Neuronal stem cell (in vitro differentiated cells): Measurements from ENCODE around the gene FRMD8.

Source experiments
- DNase-seq: peaks from one replicate; pipeline ENCODE4 v3.0.0-alpha.2; 2013; ENCODE audit warnings: low spot score
- H2AFZ ChIP-seq: one replicate; pipeline ENCODE4 v1.6.1; 2013; ENCODE audit warnings: mild to moderate bottlenecking, low read length, inconsistent platforms
- H2AK5ac ChIP-seq: 2 replicates; pipeline ENCODE4 v1.6.1; 2013; ENCODE audit warnings: low read depth, mild to moderate bottlenecking, inconsistent platforms, low read length, moderate library complexity, mixed read lengths
- H2BK120ac ChIP-seq: 2 replicates; pipeline ENCODE4 v1.6.1; 2013; ENCODE audit warnings: low read depth, mild to moderate bottlenecking, inconsistent platforms, low read length, moderate library complexity, mixed read lengths
- H2BK12ac ChIP-seq: one replicate; pipeline ENCODE4 v1.6.1; 2013; ENCODE audit warnings: low read length, inconsistent platforms
- H2BK15ac ChIP-seq: 2 replicates; pipeline ENCODE4 v1.6.1; 2013; ENCODE audit warnings: mild to moderate bottlenecking, low read length, inconsistent platforms, mixed read lengths
- H2BK5ac ChIP-seq: one replicate; pipeline ENCODE4 v1.6.1; 2013; ENCODE audit warnings: inconsistent platforms, mild to moderate bottlenecking, low read length, moderate library complexity
- H3K14ac ChIP-seq: one replicate; pipeline ENCODE4 v1.6.1; 2013; ENCODE audit warnings: low read length, inconsistent platforms
- H3K18ac ChIP-seq: 2 replicates; pipeline ENCODE4 v1.6.1; 2013; ENCODE audit warnings: low read length, inconsistent platforms
- H3K23ac ChIP-seq: 2 replicates; pipeline ENCODE4 v1.6.1; 2013; ENCODE audit warnings: low read depth, mild to moderate bottlenecking, mixed read lengths, low read length, inconsistent platforms; ENCODE audit not compliant: poor library complexity
- H3K27ac ChIP-seq: replicated peaks from 3 replicates; pipeline ENCODE4 v1.5.1; 2013; ENCODE audit warnings: low read length, inconsistent platforms
- H3K27me3 ChIP-seq, 3 experiments: 2 replicates each; pipeline ENCODE4 v1.6.1; 2013; ENCODE audit warnings: low read length in 3 of 3, mild to moderate bottlenecking in 2 of 3, inconsistent platforms in 1 of 3, low read depth in 1 of 3, mixed read lengths in 1 of 3, moderate library complexity in 1 of 3; ENCODE audit not compliant: control insufficient read depth in 3 of 3, insufficient read depth in 3 of 3
- H3K36me3 ChIP-seq, 2 donors: replicated peaks in 1 of 2; 2 replicates each; pipeline ENCODE4 v1.6.1; 2013; ENCODE audit warnings: low read length in 2 of 2; ENCODE audit not compliant: control insufficient read depth in 2 of 2, insufficient read depth in 2 of 2
- H3K4ac ChIP-seq: 2 replicates; pipeline ENCODE4 v1.6.1; 2013; ENCODE audit warnings: inconsistent platforms, mild to moderate bottlenecking, low read length, moderate library complexity
- H3K4me1 ChIP-seq, 2 donors: 1 replicate in 1 of 2; 2 replicates in 1 of 2; pipeline ENCODE4 v1.6.1; 2013; ENCODE audit warnings: low read length in 2 of 2, low read depth in 1 of 2; ENCODE audit not compliant: control insufficient read depth in 2 of 2, insufficient read depth in 1 of 2
- H3K4me2 ChIP-seq: one replicate; pipeline ENCODE4 v1.6.1; 2013; ENCODE audit warnings: mild to moderate bottlenecking, low read length, inconsistent platforms; ENCODE audit not compliant: insufficient read depth, poor library complexity, severe bottlenecking
- H3K4me3 ChIP-seq, 2 donors: 2 replicates each; pipeline ENCODE4 v1.5.1; 2013; ENCODE audit warnings: low read length in 2 of 2, mild to moderate bottlenecking in 2 of 2, inconsistent platforms in 1 of 2, moderate library complexity in 1 of 2
- H3K79me1 ChIP-seq: one replicate; pipeline ENCODE4 v1.6.1; 2013; ENCODE audit warnings: low read depth, mild to moderate bottlenecking, inconsistent platforms, low read length, moderate library complexity
- H3K9ac ChIP-seq: one replicate; pipeline ENCODE4 v1.6.1; 2013; ENCODE audit warnings: mild to moderate bottlenecking, low read depth, low read length, inconsistent platforms; ENCODE audit not compliant: poor library complexity
- H3K9me3 ChIP-seq, 2 donors: replicated peaks in 1 of 2; 2 replicates each; pipeline versions ENCODE3 to v1.6.1; 2013; ENCODE audit warnings: low read length in 2 of 2, mild to moderate bottlenecking in 2 of 2, inconsistent platforms in 1 of 2, low read depth in 1 of 2, mixed read lengths in 1 of 2, moderate library complexity in 1 of 2; ENCODE audit not compliant: control insufficient read depth in 2 of 2, insufficient read depth in 1 of 2
- H4K8ac ChIP-seq: one replicate; pipeline ENCODE4 v1.6.1; 2013; ENCODE audit warnings: low read depth, mild to moderate bottlenecking, inconsistent platforms, low read length, moderate library complexity
- H4K91ac ChIP-seq: one replicate; pipeline ENCODE4 v1.6.1; 2013; ENCODE audit warnings: low read length, low read depth, mild to moderate bottlenecking, inconsistent platforms; ENCODE audit not compliant: poor library complexity
- WGBS, 2 donors: extraction: QIAGEN DNeasy Blood & Tissue Kit; methylation state at CpG; one replicate each; pipeline ENCODE4 v1.1.7; 2013; ENCODE audit warnings: missing lambda C conversion rate in 2 of 2, mixed read lengths in 1 of 2; ENCODE audit not compliant: insufficient read length in 2 of 2, insufficient replicate concordance in 1 of 2; ENCODE audit errors: extremely low coverage in 2 of 2; 5-methylcytosine and 5-hydroxymethylcytosine counted together

The FRMD8 gene

DNA sequence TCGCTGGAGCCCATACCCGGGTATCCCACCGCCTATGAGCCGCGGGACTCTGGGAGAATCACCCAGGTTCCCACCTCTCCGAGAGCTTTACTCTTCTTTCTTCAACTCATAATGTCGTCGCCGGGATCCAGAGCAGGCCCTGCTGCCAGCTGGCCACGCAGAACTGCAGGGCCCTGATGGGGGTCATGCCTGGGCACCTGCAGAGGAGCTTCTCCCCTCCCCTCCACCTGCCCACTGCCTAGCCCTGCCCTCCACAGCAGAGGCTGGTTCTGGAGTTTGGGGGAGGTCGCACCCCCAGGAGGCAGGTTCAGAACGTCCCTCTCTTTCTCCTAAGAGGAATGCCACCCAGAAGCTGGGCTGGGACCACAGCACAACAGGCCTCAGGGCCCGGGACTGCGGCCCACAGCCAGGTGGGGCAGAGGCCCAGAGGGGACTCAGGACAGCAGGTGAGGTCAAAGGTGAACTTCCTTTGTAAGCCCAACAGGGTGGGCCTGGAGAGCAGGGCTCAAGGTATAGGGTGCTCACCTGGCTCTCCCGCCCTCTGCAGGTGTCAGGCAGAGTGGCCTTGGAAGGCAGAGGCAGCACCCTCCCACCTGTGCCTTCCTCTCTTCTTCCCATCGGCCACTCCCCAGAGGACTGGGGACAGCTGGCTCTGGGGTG lies 5.8 kb upstream of the FRMD8 start:
- Histone ChIP-seq H2AFZ (no peak overlapping the region), H3K27me3 (peaks cover 0 to 7% (median 0%) of the 10 kb centered on the region in 3 experiments), H3K18ac (peak overlapping the region; percentile 78), H3K9ac (no peak overlapping the region), H2BK120ac (no peak overlapping the region), H2BK15ac (peak overlapping the region; percentile 73), H3K4me3 (no peak overlapping the region), H3K27ac (no peak overlapping the region), H2AK5ac (peak overlapping the region; percentile 68), H4K91ac (no peak overlapping the region), H3K9me3 (no peaks in the 10 kb centered on the region), H3K36me3 (no peaks in the 10 kb centered on the region), H2BK5ac (peak overlapping the region; percentile 46), H3K79me1 (no peaks in the 10 kb centered on the region), H3K23ac (no peak overlapping the region), H3K14ac (no peak overlapping the region), H2BK12ac (peak overlapping the region; percentile 52), H3K4ac (no peak overlapping the region), H3K4me1 (peaks cover 12 to 14% of the 10 kb centered on the region in 2 donors), H4K8ac (no peak overlapping the region), H3K4me2 (no peak overlapping the region)
- no CpG with 5 or more reads among the region's 16 CpGs for WGBS, 2 donors
- DNase-seq: no peak

DNA sequence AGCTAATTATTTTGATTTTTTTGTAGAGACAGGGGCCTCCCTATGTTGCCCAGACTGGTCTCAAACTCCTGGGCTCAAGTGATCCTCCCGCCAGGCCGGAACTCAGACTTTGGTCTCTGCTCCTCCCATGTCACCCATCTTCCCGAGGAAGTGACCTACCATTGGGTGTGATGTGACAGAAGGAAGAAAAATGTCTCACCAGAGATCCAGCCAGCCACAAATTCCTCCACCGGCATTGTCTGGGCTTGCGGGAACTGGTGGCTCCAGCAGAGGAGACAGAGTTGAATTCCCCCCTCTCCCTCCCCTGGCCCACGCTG lies 4.8 kb upstream of the FRMD8 start:
- peak overlapping the region; percentile 89 for H2AFZ ChIP-seq
- H3K79me1 ChIP-seq: no peaks in the 10 kb centered on the region
- peak overlapping the region; percentile 51 for H2BK120ac ChIP-seq
- H3K9me3 ChIP-seq: no peaks in the 10 kb centered on the region
- no peak overlapping the region for H3K23ac ChIP-seq
- no CpG with 5 or more reads among the region's 6 CpGs for WGBS, 2 donors
- no peaks in the 10 kb centered on the region for H3K36me3 ChIP-seq
- H2BK15ac ChIP-seq: peak overlapping the region; percentile 100
- peak overlapping the region; percentile 95 for H3K18ac ChIP-seq
- H3K4me3 ChIP-seq: no peak overlapping the region
- peak overlapping the region; percentile 27 for H4K8ac ChIP-seq
- H2BK5ac ChIP-seq: peak overlapping the region; percentile 83
- peak overlapping the region; percentile 86 for H2BK12ac ChIP-seq
- peak overlapping the region; percentile 89 for H4K91ac ChIP-seq
- H3K4me1 ChIP-seq: peaks cover 14 to 15% of the 10 kb centered on the region in 2 donors
- peak overlapping the region; percentile 97 for H3K14ac ChIP-seq
- peaks cover 0 to 7% (median 0%) of the 10 kb centered on the region in 3 experiments for H3K27me3 ChIP-seq
- peak overlapping the region; percentile 79 for H2AK5ac ChIP-seq
- no peak overlapping the region for H3K4ac ChIP-seq
- DNase-seq: no peak
- peak overlapping the region; percentile 74 for H3K9ac ChIP-seq
- no peak overlapping the region for H3K4me2 ChIP-seq
- peak overlapping the region; percentile 61 for H3K27ac ChIP-seq

GRCh38 chr11:65382033-65382803 lies 4.2 kb upstream of the FRMD8 start, which contains the start of gene SLC25A45:
TSS of gene SLC25A45 (minus strand) at chr11:65382646. CDS start at chr11:65381951, 695 bp downstream.
- Histone ChIP-seq H3K9me3 (no peaks in the 10 kb centered on the region), H3K4me3 (peak within 1 kb of the TSS in 1 of 2 donors; percentile 38)
- WGBS, 2 donors: no CpG with 5 or more reads among the region's 27 CpGs

DNA sequence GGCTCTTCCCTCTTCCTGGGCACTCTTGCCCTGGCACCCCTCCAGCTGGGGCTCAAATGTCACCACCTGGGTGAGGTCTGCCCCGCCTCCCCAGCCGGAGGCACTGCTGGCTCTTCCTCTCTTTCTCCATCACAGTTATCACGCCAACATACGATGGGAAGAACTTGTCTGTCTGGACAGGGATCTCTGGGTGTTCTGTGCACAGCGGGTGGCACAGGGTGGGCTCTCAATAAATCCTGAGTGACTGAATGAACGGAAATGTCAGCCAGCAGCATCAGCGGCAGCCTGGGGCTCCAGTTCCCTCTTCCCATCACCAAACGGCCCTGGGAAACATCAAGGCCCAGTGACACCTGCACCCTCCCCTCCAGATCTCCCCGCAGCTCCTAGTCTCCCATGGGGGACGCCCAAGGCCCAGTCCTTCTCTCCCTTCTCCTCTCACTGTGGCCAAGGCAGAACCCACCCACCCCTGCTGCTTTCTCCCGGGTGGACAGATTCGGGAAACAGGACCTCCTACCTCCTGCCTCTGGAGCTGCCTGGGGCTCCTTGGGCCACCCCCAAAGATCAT lies 3.6 kb upstream of the FRMD8 start:
- no peak overlapping the region for H4K91ac ChIP-seq
- peak overlapping the region; percentile 51 for H2BK120ac ChIP-seq
- peak overlapping the region; percentile 100 for H2BK15ac ChIP-seq
- no peak for DNase-seq
- H3K4ac ChIP-seq: no peak overlapping the region
- no peaks in the 10 kb centered on the region for H3K36me3 ChIP-seq
- H3K27me3 ChIP-seq: no peaks in the 10 kb centered on the region
- peak overlapping the region; percentile 89 for H2AFZ ChIP-seq
- H3K4me3 ChIP-seq: peak overlapping the region in 1 of 2 donors; percentile 38
- H3K9me3 ChIP-seq: no peaks in the 10 kb centered on the region
- H3K9ac ChIP-seq: no peak overlapping the region
- H3K4me2 ChIP-seq: peak overlapping the region; percentile 2
- H3K79me1 ChIP-seq: no peaks in the 10 kb centered on the region
- peak overlapping the region; percentile 89 for H3K18ac ChIP-seq
- H3K4me1 ChIP-seq: peaks cover 15 to 16% of the 10 kb centered on the region in 2 donors
- no peak overlapping the region for H3K14ac ChIP-seq
- no peak overlapping the region for H2BK12ac ChIP-seq
- H4K8ac ChIP-seq: no peak overlapping the region
- H3K23ac ChIP-seq: no peak overlapping the region
- peak overlapping the region; percentile 83 for H2BK5ac ChIP-seq
- no peak overlapping the region for H3K27ac ChIP-seq
- no CpG with 5 or more reads among the region's 12 CpGs for WGBS, 2 donors
- peak overlapping the region; percentile 12 for H2AK5ac ChIP-seq

More at GRCh38 chr11:65382033-65382803, 4.2 kb upstream of the FRMD8 start, which contains the start of gene SLC25A45:
- Histone ChIP-seq H3K14ac (peak within 1 kb of the TSS; percentile 97), H2BK12ac (peak within 1 kb of the TSS; percentile 86), H4K8ac (peak within 1 kb of the TSS; percentile 27), H2AFZ (peak within 1 kb of the TSS; percentile 89), H3K4me2 (peak within 1 kb of the TSS; percentile 2), H3K18ac (peak within 1 kb of the TSS; percentile 95), H4K91ac (peak within 1 kb of the TSS; percentile 89), H2BK120ac (peak within 1 kb of the TSS; percentile 51), H3K27me3 (peaks cover 0 to 4% (median 0%) of the 10 kb centered on the region in 3 experiments), H3K36me3 (no peaks in the 10 kb centered on the region), H3K23ac (peak within 1 kb of the TSS; percentile 80), H3K4me1 (peaks cover 15% of the 10 kb centered on the region in 2 donors), H3K4ac (no peak within 1 kb of the TSS), H3K27ac (peak within 1 kb of the TSS; percentile 61), H2AK5ac (peak within 1 kb of the TSS; percentile 79), H2BK15ac (peak within 1 kb of the TSS; percentile 100), H3K9ac (peak within 1 kb of the TSS; percentile 74), H2BK5ac (peak within 1 kb of the TSS; percentile 83), H3K79me1 (no peaks in the 10 kb centered on the region)
- DNase-seq: no peak
